ENCODE measurements around the gene PIGZ.

The PIGZ gene

GRCh38 chr3:196994056-196994455 lies 25.4 kb upstream of the PIGZ start:
- Histone ChIP-seq H3K4me1 (ENCODE audit: insufficient read depth, poor library complexity, severe bottlenecking) (no peaks in the 10 kb centered on the region), H3K27me3 (ENCODE audit: insufficient read depth, poor library complexity, severe bottlenecking) (no peaks in the 10 kb centered on the region), H3K27ac (ENCODE audit: poor library complexity, severe bottlenecking) (no peak overlapping the region), H3K36me3 (ENCODE audit: low read depth) (no peaks in the 10 kb centered on the region), H3K9me3 (ENCODE audit: severe bottlenecking) (no peaks in the 10 kb centered on the region), H3K4me3 (ENCODE audit: severe bottlenecking) (no peak overlapping the region)
- no peak for DNase-seq (ENCODE audit: low spot score)
- TF ChIP-seq, protein P1, sequence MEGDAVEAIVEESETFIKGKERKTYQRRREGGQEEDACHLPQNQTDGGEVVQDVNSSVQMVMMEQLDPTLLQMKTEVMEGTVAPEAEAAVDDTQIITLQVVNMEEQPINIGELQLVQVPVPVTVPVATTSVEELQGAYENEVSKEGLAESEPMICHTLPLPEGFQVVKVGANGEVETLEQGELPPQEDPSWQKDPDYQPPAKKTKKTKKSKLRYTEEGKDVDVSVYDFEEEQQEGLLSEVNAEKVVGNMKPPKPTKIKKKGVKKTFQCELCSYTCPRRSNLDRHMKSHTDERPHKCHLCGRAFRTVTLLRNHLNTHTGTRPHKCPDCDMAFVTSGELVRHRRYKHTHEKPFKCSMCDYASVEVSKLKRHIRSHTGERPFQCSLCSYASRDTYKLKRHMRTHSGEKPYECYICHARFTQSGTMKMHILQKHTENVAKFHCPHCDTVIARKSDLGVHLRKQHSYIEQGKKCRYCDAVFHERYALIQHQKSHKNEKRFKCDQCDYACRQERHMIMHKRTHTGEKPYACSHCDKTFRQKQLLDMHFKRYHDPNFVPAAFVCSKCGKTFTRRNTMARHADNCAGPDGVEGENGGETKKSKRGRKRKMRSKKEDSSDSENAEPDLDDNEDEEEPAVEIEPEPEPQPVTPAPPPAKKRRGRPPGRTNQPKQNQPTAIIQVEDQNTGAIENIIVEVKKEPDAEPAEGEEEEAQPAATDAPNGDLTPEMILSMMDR (IDR thresholded peaks at IDR 0.05; ENCODE audit: poor library complexity, severe bottlenecking) = no peak
- no peak for ATAC-seq (ENCODE audit: low read depth)

GRCh38 chr3:196992461-196993065 lies 23.9 kb upstream of the PIGZ start:
- TF ChIP-seq, protein P1 (IDR thresholded peaks at IDR 0.05; ENCODE audit: poor library complexity, severe bottlenecking) = no peak
- Histone ChIP-seq H3K27ac (ENCODE audit: poor library complexity, severe bottlenecking) (no peak overlapping the region), H3K4me3 (ENCODE audit: severe bottlenecking) (no peak overlapping the region), H3K9me3 (ENCODE audit: severe bottlenecking) (no peaks in the 10 kb centered on the region), H3K27me3 (ENCODE audit: insufficient read depth, poor library complexity, severe bottlenecking) (no peaks in the 10 kb centered on the region), H3K4me1 (ENCODE audit: insufficient read depth, poor library complexity, severe bottlenecking) (no peaks in the 10 kb centered on the region), H3K36me3 (ENCODE audit: low read depth) (no peaks in the 10 kb centered on the region)
- DNase-seq (ENCODE audit: low spot score) (no peak), ATAC-seq (ENCODE audit: low read depth) (no peak)

GRCh38 chr3:196991581-196992460 lies 23.2 kb upstream of the PIGZ start:
- H3K4me1 ChIP-seq (ENCODE audit: insufficient read depth, poor library complexity, severe bottlenecking) = no peaks in the 10 kb centered on the region

GRCh38 chr3:196990601-196991007 lies 22.0 kb upstream of the PIGZ start:
- TF ChIP-seq, protein P1 (IDR thresholded peaks at IDR 0.05; ENCODE audit: poor library complexity, severe bottlenecking) = no peak
- ATAC-seq (ENCODE audit: low read depth) (no peak), DNase-seq (ENCODE audit: low spot score) (no peak)
- H3K4me3 ChIP-seq (ENCODE audit: severe bottlenecking) = no peak overlapping the region
- H3K27me3 ChIP-seq (ENCODE audit: insufficient read depth, poor library complexity, severe bottlenecking) = no peaks in the 10 kb centered on the region
- H3K27ac ChIP-seq (ENCODE audit: poor library complexity, severe bottlenecking) = no peak overlapping the region
- no peaks in the 10 kb centered on the region for H3K36me3 ChIP-seq (ENCODE audit: low read depth)
- H3K9me3 ChIP-seq (ENCODE audit: severe bottlenecking) = no peaks in the 10 kb centered on the region
- no peaks in the 10 kb centered on the region for H3K4me1 ChIP-seq (ENCODE audit: insufficient read depth, poor library complexity, severe bottlenecking)

More at GRCh38 chr3:196991581-196992460, 23.2 kb upstream of the PIGZ start:
- TF ChIP-seq, protein P1 (IDR thresholded peaks at IDR 0.05; ENCODE audit: poor library complexity, severe bottlenecking) = no peak
- Histone ChIP-seq H3K27ac (ENCODE audit: poor library complexity, severe bottlenecking) (no peak overlapping the region), H3K4me3 (ENCODE audit: severe bottlenecking) (no peak overlapping the region), H3K36me3 (ENCODE audit: low read depth) (no peaks in the 10 kb centered on the region), H3K9me3 (ENCODE audit: severe bottlenecking) (no peaks in the 10 kb centered on the region), H3K27me3 (ENCODE audit: insufficient read depth, poor library complexity, severe bottlenecking) (no peaks in the 10 kb centered on the region)
- no peak for DNase-seq (ENCODE audit: low spot score)
- no peak for ATAC-seq (ENCODE audit: low read depth)
